Adrenal gland (tissue), 12 donors: ENCODE data around the gene NUMBL. TPM values are rescaled to one million over a fixed set of nuclear protein-coding genes. Genes with fewer than 3 reads are reported as not detected.

Experiments
- DNase-seq, 7 donors: peaks; one replicate each; pipeline ENCODE4 v3.0.0-alpha.2; 2019 to 2020
- H3K27ac ChIP-seq, 5 donors: fragments of 200-600 bp; sonication (generic) in 4 of 5; 1 replicate in 3 of 5; 2 replicates in 2 of 5; pipeline versions ENCODE4 v1.5.1 to v1.8.0; 2016 to 2020; ENCODE audit warnings: mild to moderate bottlenecking in 1 of 5
- H3K27me3 ChIP-seq: fragments of 200-600 bp; 2 replicates; pipeline ENCODE4 v1.8.0; 2021
- H3K36me3 ChIP-seq, 2 donors: fragments of 200-600 bp; replicated peaks in 1 of 2; 1 replicate in 1 of 2; 2 replicates in 1 of 2; pipeline versions ENCODE4 v1.5.1 to v1.8.0; 2018 to 2022
- H3K4me1 ChIP-seq, 2 donors: fragments of 200-600 bp; replicated peaks in 1 of 2; 1 replicate in 1 of 2; 2 replicates in 1 of 2; pipeline versions ENCODE4 v1.5.1 to v1.8.0; 2018 to 2021
- H3K4me3 ChIP-seq, 4 donors: fragments of 200-600 bp; sonication (generic) in 3 of 4; one replicate each; pipeline ENCODE4 v1.5.1; 2016 to 2018
- H3K9me3 ChIP-seq, 3 donors: fragments of 200-600 bp; sonication (generic) in 1 of 3; replicated peaks in 1 of 3; 1 replicate in 2 of 3; 2 replicates in 1 of 3; pipeline versions ENCODE4 v1.5.1 to v1.8.0; 2016 to 2021
- CTCF ChIP-seq, 6 experiments: fragments of 450-650 bp in 4 of 6; fragments of 200-600 bp in 2 of 6; sonication (generic) in 1 of 6; IDR thresholded peaks; 1 replicate in 5 of 6; 2 replicates in 1 of 6; pipeline versions ENCODE4 v1.5.1 to v1.8.0; 2016 to 2021; ENCODE audit warnings: antibody characterized with exemption in 6 of 6, mild to moderate bottlenecking in 2 of 6, moderate library complexity in 1 of 6
- POLR2A ChIP-seq, 2 donors: fragments of 450-650 bp; IDR thresholded peaks; one replicate each; pipeline ENCODE4 v1.6.1; 2017; ENCODE audit warnings: antibody characterized with exemption in 2 of 2, mild to moderate bottlenecking in 2 of 2, moderate library complexity in 1 of 2
- WGBS, 4 donors: extraction: QIAGEN DNeasy Blood & Tissue Kit in 2 of 4; methylation state at CpG; one replicate each; pipeline versions ENCODE4 v1.1.5 to v1.1.7; 2013 to 2017; 5-methylcytosine and 5-hydroxymethylcytosine counted together
- intact Hi-C, 2 donors: fragments of 100-400 bp; cut with DNase I; formaldehyde crosslinking; loops; one replicate each; pipeline versions ENCODE4 v1.14.1 to v1.15.0; 2022 to 2023
- polyA plus RNA-seq, 3 donors: library from polyadenylated mRNA; stranded (reverse); fragments of 200-250 nt in 2 of 3; fragments of 350-450 nt in 1 of 3; fragmentation: Illumina TruSeq in 1 of 3; extraction: RNeasy Lipid Tissue Mini Kit (QIAGEN cat#74804) in 1 of 3; gene quantifications; one replicate each; pipeline ENCODE4 v1.2.3, GENCODE V29; 2013 to 2014
- total RNA-seq, 9 donors: library from RNA; depleted of rRNA in 4 of 9; stranded (reverse); fragments of >200 nt in 4 of 9; fragments of 120-200 nt in 1 of 9; fragmentation: NEBNext Ultra II Directional in 1 of 9; extraction: Animal tissue kit (Norgen Biotek cat#: 25700) in 1 of 9; gene quantifications; one replicate each; pipeline versions ENCODE4 v1.1.0 to v1.2.4, GENCODE V29; 2013 to 2023
- donor health status: healthy with polysubstance abuse.
- donor health status: Bipolar disorder and iron deficiency.
- donor health status: DM: yes; HTN: yes; CAD: no.
- donor health status: DM: no; HTN: no; CAD: no.
- donor health status: DM: no; HTN: no; CAD: no.
- donor health status: DM: yes; HTN: yes; CAD: no.

The NUMBL gene
- total and polyA plus RNA-seq, 12 donors: 3.2 to 60.6 (median 30.0) TPM

DNA sequence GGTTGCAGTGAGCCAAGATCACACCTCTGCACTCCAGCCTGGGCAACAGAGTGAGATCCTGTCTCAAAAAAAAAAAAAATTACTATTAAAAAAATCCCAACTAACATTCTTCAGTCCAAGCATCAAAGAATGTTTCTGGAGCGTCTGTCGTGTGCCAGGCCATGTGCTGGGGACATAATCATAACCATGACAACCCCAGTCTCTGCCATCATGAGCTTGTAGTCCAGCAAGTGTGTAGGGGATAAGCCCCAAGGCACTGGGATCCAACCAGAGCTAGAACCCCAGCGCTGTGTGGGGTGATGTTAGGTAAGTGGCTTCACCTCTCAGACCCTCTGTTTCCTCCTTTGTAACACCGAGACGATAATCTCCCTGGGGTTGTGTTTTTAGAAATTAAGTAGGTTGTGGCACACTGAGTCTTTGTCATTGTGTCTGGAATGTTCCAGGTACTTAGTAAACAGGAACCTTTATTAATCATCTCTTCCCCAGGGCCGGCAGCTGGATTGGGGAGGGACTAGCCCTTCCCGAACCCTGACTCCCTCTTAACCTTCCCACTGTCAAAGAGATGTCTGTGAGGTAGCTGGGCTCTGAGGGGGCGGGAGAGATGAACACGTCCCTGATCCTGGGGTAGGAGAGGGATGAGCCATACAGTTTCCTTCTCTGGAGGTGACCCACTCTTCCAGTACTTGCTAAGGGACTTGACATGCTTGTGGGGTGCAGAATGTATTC lies 31.6 kb upstream of the NUMBL start:
- peaks cover 0 to 34% of the 10 kb centered on the region in 2 donors for H3K36me3 ChIP-seq
- no peaks in the 10 kb centered on the region for H3K9me3 ChIP-seq
- no peaks in the 10 kb centered on the region for H3K27me3 ChIP-seq
- intact Hi-C loops: no loop called here
- H3K27ac ChIP-seq: peak overlapping the region in 4 of 5 donors; percentile 25 to 97 (median 94)
- DNase-seq: peak in 1 of 7 donors; percentile 47
- TF ChIP-seq CTCF (IDR thresholded peaks at IDR 0.05) (no peak), POLR2A (IDR thresholded peaks at IDR 0.05) (no peak)
- H3K4me1 ChIP-seq: peaks cover 41 to 44% of the 10 kb centered on the region in 2 donors
- 48 to 60% (median 54%) methylated on average over 9 of the region's 9 CpGs for WGBS, 4 donors
- peak overlapping the region in 1 of 4 donors; percentile 20 for H3K4me3 ChIP-seq

- no peaks in the 10 kb centered on the region for H3K9me3 ChIP-seq
- TF ChIP-seq CTCF (IDR thresholded peaks at IDR 0.05): no peak
- peak overlapping the region; percentile 44 to 97 (median 95) for H3K27ac ChIP-seq
- DNase-seq: no peak
- peaks cover 0 to 24% of the 10 kb centered on the region in 2 donors for H3K36me3 ChIP-seq
- 78 to 95% (median 81%) methylated on average over 6 of the region's 6 CpGs for WGBS, 4 donors
- no peaks in the 10 kb centered on the region for H3K27me3 ChIP-seq
- peak overlapping the region in 1 of 4 donors; percentile 72 for H3K4me3 ChIP-seq
- H3K4me1 ChIP-seq: peaks cover 44 to 49% of the 10 kb centered on the region in 2 donors
- intact Hi-C loops: no loop called here
These were observed 30.7 kb upstream of the NUMBL start for GRCh38 chr19:40721140-40721486.

GRCh38 chr19:40719414-40719894 lies 29.0 kb upstream of the NUMBL start:
- Histone ChIP-seq H3K4me3 (peak overlapping the region in 1 of 4 donors; percentile 72), H3K4me1 (peaks cover 53 to 56% of the 10 kb centered on the region in 2 donors), H3K27ac (peak overlapping the region; percentile 8 to 97 (median 95)), H3K36me3 (peaks cover 0 to 11% of the 10 kb centered on the region in 2 donors), H3K27me3 (no peaks in the 10 kb centered on the region), H3K9me3 (no peaks in the 10 kb centered on the region)
- 33 to 50% (median 47%) methylated on average over 7 of the region's 7 CpGs for WGBS, 4 donors
- TF ChIP-seq POLR2A (IDR thresholded peaks at IDR 0.05) (no peak), CTCF (IDR thresholded peaks at IDR 0.05) (no peak)
- no peak for DNase-seq
- intact Hi-C loops: no loop called here

DNA sequence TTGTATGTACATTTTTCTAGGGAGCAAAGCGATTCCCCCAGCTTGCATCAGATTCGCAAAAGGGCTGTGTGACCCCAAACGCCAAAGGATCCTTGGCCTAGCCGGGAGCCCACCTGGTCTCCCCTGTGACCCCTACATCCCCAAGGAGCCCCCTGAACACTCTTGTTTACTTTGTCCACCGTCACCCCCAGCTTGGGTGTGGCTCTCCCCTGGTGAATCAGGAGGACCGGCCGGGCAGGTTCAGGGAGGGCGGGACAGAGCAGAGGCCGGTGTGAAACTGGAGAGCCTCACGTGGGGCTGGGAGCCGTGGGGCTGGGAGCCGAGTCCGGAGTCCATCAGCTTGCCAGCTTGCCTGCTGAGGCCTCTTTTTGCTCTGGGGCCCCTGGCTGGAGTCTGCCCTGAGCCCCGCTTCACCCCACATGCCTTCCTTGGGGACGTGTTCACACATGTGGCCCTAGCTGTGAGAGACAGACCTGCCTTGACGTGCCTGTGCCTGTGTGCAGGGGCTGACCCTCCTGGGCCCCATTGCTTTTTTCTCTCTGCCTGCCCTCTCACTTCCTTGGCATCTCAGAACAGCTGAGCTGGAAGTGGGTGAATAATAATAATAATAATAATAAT lies 28.4 kb upstream of the NUMBL start:
- peaks cover 0 to 5% of the 10 kb centered on the region in 2 donors for H3K36me3 ChIP-seq
- peaks cover 58 to 62% of the 10 kb centered on the region in 2 donors for H3K4me1 ChIP-seq
- H3K27me3 ChIP-seq: no peaks in the 10 kb centered on the region
- intact Hi-C loops: no loop called here
- 4 to 18% (median 9%) methylated on average over 5 to 16 of the region's 16 CpGs for WGBS, 4 donors
- peak overlapping the region; percentile 92 to 97 (median 95) for H3K27ac ChIP-seq
- peak overlapping the region in 3 of 4 donors; percentile 29 to 72 (median 42) for H3K4me3 ChIP-seq
- DNase-seq: peak; percentile 50 to 81 (median 76)
- TF ChIP-seq POLR2A (IDR thresholded peaks at IDR 0.05): peak in 1 of 2 donors; percentile 23
- no peak for TF ChIP-seq CTCF (IDR thresholded peaks at IDR 0.05)
- H3K9me3 ChIP-seq: no peaks in the 10 kb centered on the region
